ENCODE measurements around the gene MIB2. TPM values are rescaled to one million over a fixed set of nuclear protein-coding genes. Genes with fewer than 3 reads are reported as not detected.
"Not testable (repeated sequence)": the region's sequence is repeated elsewhere in the genome, so short reads cannot be mapped to it uniquely, and the experiment has no call there.

Gene MIB2
- total RNA-seq, 1 experiment from 2014 or later, result 49.6 TPM

GRCh38 chr1:1633409-1633808 lies 18.1 kb downstream of the MIB2 start:
- not testable (repeated sequence) for H3K4me1 ChIP-seq; H3K27me3 ChIP-seq; H3K27ac ChIP-seq; H3K36me3 ChIP-seq; DNase-seq; H3K9me3 ChIP-seq (replicated peaks); H3K4me3 ChIP-seq

- not testable (repeated sequence) for H3K27me3 ChIP-seq; H3K27ac ChIP-seq; H3K9me3 ChIP-seq (replicated peaks); H3K4me3 ChIP-seq; H3K4me1 ChIP-seq; DNase-seq; H3K36me3 ChIP-seq
Measured at GRCh38 chr1:1634613-1635012, 19.3 kb downstream of the MIB2 start.

DNA sequence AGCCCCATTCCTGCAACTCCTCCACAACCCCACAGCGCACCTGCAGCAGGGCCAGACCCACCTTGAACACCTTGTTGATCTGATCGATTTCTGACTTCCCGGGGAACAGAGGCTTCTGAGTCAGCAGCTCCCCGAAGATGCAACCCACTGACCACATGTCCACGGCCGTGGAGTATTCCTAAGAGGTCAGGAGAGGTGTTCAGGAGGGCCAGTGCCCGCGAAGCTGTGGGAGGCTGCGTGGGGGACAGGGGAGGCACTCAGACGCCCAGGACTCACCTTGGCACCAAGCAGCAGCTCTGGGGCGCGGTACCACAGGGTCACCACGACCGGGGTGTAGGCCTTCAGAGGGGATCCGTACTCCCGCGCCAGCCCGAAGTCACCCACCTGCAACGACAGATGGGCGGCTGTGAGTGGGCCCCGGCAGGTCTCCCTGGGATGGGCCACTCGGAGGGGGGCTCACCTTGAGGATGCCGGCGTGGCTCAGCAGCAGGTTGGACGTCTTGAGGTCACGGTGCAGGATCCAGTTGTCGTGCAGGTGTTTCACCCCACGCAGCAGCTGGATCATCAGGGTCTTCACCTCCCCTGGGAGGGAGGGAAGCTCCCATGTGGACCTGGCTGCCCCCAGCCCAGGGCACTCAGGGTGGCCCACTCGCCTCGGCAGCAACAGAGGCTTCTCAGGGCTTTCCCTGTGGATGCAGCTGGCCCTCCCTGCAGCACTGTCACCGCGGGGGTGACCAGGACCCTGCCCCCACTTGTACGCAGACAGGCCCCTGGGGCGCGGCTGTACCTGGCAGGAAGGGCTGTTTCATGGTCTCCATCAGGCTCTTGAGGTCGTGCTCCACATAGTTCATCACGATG lies 21.6 kb downstream of the MIB2 start:
- H3K27me3 ChIP-seq; H3K4me1 ChIP-seq; H3K9me3 ChIP-seq (replicated peaks); DNase-seq; H3K36me3 ChIP-seq; H3K4me3 ChIP-seq; H3K27ac ChIP-seq: not testable (repeated sequence)

- not testable (repeated sequence) for H3K27ac ChIP-seq; H3K9me3 ChIP-seq (replicated peaks); H3K4me1 ChIP-seq; H3K4me3 ChIP-seq; H3K27me3 ChIP-seq; DNase-seq; H3K36me3 ChIP-seq
Measured at GRCh38 chr1:1637479-1637875, 22.2 kb downstream of the MIB2 start.

GRCh38 chr1:1638528-1638927 lies 23.2 kb downstream of the MIB2 start:
- not testable (repeated sequence) for H3K27me3 ChIP-seq; H3K4me1 ChIP-seq; H3K27ac ChIP-seq; H3K9me3 ChIP-seq (replicated peaks); H3K4me3 ChIP-seq; DNase-seq; H3K36me3 ChIP-seq

GRCh38 chr1:1639368-1639767 lies 24.1 kb downstream of the MIB2 start:
- not testable (repeated sequence) for H3K27me3 ChIP-seq; DNase-seq; H3K9me3 ChIP-seq (replicated peaks); H3K27ac ChIP-seq; H3K36me3 ChIP-seq; H3K4me3 ChIP-seq; H3K4me1 ChIP-seq

DNA sequence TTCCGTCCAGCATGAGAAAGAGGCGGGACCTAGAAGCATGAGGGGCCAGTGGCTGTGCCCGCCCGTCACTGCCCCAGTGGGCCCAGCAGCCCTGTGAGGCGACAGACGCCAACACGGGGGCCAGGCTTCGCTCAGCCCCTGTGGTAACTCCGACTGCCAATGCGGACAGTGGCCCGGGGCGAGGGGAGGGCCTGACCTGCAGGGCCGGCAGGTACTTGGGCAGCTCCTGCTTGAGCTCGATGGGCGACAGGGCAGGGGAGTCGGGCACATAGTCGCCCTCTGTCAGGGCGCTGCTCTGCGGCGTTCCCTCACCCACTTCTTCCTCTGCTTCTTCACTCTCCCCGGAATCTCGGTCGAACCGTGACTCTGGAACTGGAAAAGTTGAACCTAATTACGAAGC lies 24.8 kb downstream of the MIB2 start:
- H3K27ac ChIP-seq; H3K27me3 ChIP-seq; H3K36me3 ChIP-seq; H3K4me1 ChIP-seq; H3K9me3 ChIP-seq (replicated peaks); H3K4me3 ChIP-seq; DNase-seq: not testable (repeated sequence)

GRCh38 chr1:1640711-1641461 lies 25.6 kb downstream of the MIB2 start:
- not testable (repeated sequence) for H3K27me3 ChIP-seq, DNase-seq, H3K27ac ChIP-seq

DNA sequence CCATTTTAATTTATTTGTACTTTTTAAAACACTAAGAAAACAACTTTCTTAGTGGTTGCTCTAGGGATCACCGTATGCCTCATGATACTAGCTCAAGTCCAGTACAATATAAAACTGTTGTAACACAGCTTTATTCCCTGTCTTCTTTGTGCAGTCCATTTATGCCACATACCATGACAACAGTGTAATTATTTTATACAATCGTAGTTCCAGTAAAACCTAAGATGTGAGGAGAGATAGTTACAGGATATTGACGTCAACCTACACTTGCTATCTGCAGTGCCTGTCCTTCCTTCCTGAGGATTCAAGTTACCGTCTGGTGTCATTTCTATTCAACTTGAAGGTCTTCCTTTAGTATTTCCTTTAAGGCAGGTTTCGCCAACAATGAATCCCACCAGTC lies 31.0 kb downstream of the MIB2 start:
- not testable (repeated sequence) for H3K27ac ChIP-seq; H3K9me3 ChIP-seq (replicated peaks); H3K4me1 ChIP-seq; H3K27me3 ChIP-seq; DNase-seq; H3K4me3 ChIP-seq
- peaks cover 35% of the 10 kb centered on the region for H3K36me3 ChIP-seq

More at GRCh38 chr1:1640711-1641461, 25.6 kb downstream of the MIB2 start:
- H3K9me3 ChIP-seq (replicated peaks); H3K4me3 ChIP-seq; H3K4me1 ChIP-seq: not testable (repeated sequence)
- H3K36me3 ChIP-seq, result peaks cover 13% of the 10 kb centered on the region

GRCh38 chr1:1647567-1648241 lies 32.4 kb downstream of the MIB2 start:
- H3K27me3 ChIP-seq, DNase-seq: not testable (repeated sequence)

DNA sequence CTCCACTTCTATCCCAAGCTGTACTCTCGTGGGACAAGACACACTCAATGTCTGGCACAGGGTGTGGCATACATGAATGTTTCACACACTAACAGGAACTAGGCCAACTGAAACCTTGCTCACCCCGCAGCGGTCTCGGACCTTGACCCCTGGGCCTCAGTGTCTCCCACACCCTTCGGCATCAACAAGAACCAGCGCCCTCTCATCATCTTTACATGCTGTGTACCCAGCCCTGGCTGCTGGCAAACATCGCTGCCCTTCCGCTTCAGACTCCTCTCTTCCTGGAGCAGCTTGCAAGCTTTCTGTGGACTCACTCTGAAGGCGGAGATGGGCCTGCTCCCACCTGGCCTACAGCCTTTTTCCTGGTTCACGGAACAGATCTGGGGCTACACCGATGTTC lies 33.0 kb downstream of the MIB2 start:
- H3K4me3 ChIP-seq; H3K4me1 ChIP-seq; H3K27ac ChIP-seq; H3K9me3 ChIP-seq (replicated peaks); H3K27me3 ChIP-seq; DNase-seq: not testable (repeated sequence)
- peaks cover 47% of the 10 kb centered on the region for H3K36me3 ChIP-seq

More at GRCh38 chr1:1647567-1648241, 32.4 kb downstream of the MIB2 start:
- H3K4me3 ChIP-seq; H3K27ac ChIP-seq; H3K9me3 ChIP-seq (replicated peaks); H3K4me1 ChIP-seq: not testable (repeated sequence)
- H3K36me3 ChIP-seq, result peaks cover 43% of the 10 kb centered on the region

DNA sequence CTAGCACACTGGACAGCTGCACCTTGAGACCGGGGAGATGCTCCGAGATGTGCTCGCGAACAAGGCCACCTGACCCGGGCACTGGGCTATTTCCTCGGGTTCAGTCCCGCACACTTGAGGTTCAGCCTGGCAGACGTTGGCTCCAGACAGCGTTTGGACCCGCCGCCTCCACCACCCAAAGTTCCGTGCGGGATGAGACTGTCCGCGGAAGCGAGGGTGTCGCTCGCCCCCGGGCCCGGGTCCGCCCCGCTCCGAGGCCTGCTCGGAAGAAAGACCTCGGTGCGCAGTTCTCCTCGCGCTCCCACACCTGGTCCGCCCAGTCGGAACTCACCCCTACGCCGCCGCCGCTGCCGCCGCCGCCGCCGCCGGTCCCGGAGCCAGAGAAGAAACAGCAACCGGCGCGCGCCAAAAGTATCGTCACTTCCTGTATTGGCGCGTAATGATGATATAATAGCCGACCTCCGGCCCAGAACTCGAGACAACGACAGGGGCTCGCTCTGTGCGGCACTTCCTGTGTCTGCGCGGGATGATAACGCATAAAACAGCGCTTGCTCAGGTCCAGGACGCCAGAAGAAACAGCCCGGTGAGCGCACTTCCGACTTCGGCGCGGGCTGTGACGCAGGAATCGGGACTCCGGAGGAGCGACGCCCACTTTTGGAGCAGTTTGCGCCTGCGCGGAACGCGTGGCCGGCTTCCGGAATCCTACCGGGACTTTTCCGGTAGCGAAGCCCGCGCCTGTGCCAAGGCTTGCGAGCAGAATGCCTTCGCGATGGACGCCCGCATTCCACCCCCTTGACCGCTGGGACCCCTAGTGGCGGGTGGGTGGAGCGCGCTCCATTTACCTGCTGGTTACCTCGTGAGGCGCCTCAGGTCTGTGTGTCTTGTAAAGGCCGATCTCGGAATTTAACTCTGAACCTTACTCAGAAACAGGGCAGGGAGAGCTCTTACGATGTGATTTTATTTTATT lies 43.6 kb downstream of the MIB2 start, which contains the start of gene CDK11B:
Gene CDK11B, minus strand, starts transcription at position 422 of the 967 bp plus-strand sequence. CDS start 1,519 bp downstream, outside the sequence.
- DNase-seq, result peak; percentile 97 to 98
- not testable (repeated sequence) for H3K27me3 ChIP-seq; H3K9me3 ChIP-seq (replicated peaks)
- peak within 1 kb of the TSS; percentile 96 for H3K27ac ChIP-seq
- H3K36me3 ChIP-seq, result peaks cover 32% of the 10 kb centered on the region
- H3K4me3 ChIP-seq, result peak within 1 kb of the TSS; percentile 81
- H3K4me1 ChIP-seq, result peaks cover 18% of the 10 kb centered on the region

GRCh38 chr1:1662392-1662791 lies 47.1 kb downstream of the MIB2 start:
- peaks cover 19% of the 10 kb centered on the region for H3K36me3 ChIP-seq
- not testable (repeated sequence) for H3K27me3 ChIP-seq; H3K9me3 ChIP-seq (replicated peaks); DNase-seq; H3K4me3 ChIP-seq
- H3K27ac ChIP-seq, result peak overlapping the region; percentile 58
- peaks cover 14% of the 10 kb centered on the region for H3K4me1 ChIP-seq

Data from SJCRH30 (cell line).